Immature natural killer cell (primary cell): ENCODE measurements around the gene VIP. TPM values are rescaled to one million over a fixed set of nuclear protein-coding genes. Genes with fewer than 3 reads are reported as not detected.

Source experiments
- polyA plus RNA-seq, 3 donors: library from polyadenylated mRNA; unstranded; fragments of 300-500 nt; fragmentation: Illumina TruSeq; gene quantifications; one replicate each; pipeline ENCODE4 v1.2.3, GENCODE V29; 2021

Gene VIP
- polyA plus RNA-seq, 3 donors from 2014 or later: not detected

Other genes with a start within 250 kb of the VIP start
- gene SYNE1, start 113.4 kb upstream of the VIP start, polyA plus RNA-seq: 100 to 1,000 TPM in 1 of 3 donors, 10 to 100 TPM in 2; 25.9 to 117 (median 27.9) TPM
- under 1 TPM in 1 of 3 donors, not detected in 2; 0.30 TPM for gene MYCT1, start 52.9 kb upstream of the VIP start, polyA plus RNA-seq
- gene FBXO5, start 232.2 kb downstream of the VIP start, polyA plus RNA-seq: 1 to 10 TPM; 3.4 to 10.0 (median 5.7) TPM